PC-9 (cell line): ENCODE measurements around the gene CMTM2.
A peak's percentile ranks its signal among the peaks of the same experiment; 100 is the strongest.

Experiments
- CTCF ChIP-seq: fragments of 200-600 bp; sonication (generic); conservative IDR thresholded peaks from 2 replicates; pipeline ENCODE4 v1.6.1; 2017; ENCODE audit warnings: mixed run types, antibody characterized with exemption, mild to moderate bottlenecking, moderate library complexity
- EZH2 ChIP-seq: fragments of 200-600 bp; sonication (generic); IDR thresholded peaks from 2 replicates; pipeline ENCODE4 v1.8.0; 2017; ENCODE audit warnings: antibody characterized with exemption, low read depth

GRCh38 chr16:66562409-66562808, 16.9 kb upstream of the CMTM2 start:
- peak; percentile 60 for TF ChIP-seq CTCF
- TF ChIP-seq EZH2, result no peak
